ENCODE results near the gene CGREF1.

Gene CGREF1, protein sequence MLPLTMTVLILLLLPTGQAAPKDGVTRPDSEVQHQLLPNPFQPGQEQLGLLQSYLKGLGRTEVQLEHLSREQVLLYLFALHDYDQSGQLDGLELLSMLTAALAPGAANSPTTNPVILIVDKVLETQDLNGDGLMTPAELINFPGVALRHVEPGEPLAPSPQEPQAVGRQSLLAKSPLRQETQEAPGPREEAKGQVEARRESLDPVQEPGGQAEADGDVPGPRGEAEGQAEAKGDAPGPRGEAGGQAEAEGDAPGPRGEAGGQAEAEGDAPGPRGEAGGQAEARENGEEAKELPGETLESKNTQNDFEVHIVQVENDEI

DNA sequence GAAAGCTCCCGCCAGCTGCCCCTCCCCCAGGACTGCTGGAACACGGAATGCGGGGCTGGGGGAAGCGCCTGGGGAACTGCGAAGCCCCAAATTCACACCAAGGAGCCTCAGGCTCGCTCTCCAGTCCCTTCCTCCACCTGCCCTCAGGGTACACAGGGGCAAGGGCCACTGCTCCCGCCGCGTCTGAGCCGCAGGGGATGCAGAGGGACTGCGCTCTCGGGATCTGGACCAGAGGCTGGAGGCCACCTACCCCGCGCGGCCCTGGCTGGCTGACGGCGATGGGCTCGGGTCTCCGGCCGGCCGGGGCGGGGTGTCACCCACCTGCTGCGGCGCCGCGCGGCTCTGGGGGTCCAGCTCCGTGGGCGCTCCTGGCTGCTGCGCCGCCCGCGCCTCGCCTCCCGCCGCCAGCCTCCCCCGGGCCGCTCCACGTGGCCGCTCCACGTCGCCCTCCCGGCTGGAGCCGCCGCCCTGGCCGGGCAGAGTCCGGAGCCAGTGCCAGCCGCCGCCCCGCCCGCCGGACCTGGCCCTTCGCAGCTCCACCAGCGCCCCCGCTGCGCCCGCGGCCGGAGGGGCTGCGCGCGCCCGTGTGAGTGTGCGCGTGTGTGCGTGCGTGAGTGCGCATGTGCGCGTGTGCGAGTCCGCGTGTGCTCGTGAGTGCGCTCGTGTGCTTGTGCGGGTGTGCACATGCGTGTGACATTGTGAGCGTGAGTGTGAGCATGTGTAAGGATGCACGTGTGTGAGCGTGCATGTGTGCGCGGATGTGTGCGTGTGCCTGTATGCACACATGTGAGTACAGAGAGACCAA, at the start of gene CGREF1:
Gene CGREF1 (minus strand): TSS at position 604 of the 805 bp plus-strand sequence. CDS start 14,762 bp downstream, outside the sequence.
- in situ Hi-C loops (cut with MboI; ENCODE audit: low sequenced_read_pairs) = no loop called here

DNA sequence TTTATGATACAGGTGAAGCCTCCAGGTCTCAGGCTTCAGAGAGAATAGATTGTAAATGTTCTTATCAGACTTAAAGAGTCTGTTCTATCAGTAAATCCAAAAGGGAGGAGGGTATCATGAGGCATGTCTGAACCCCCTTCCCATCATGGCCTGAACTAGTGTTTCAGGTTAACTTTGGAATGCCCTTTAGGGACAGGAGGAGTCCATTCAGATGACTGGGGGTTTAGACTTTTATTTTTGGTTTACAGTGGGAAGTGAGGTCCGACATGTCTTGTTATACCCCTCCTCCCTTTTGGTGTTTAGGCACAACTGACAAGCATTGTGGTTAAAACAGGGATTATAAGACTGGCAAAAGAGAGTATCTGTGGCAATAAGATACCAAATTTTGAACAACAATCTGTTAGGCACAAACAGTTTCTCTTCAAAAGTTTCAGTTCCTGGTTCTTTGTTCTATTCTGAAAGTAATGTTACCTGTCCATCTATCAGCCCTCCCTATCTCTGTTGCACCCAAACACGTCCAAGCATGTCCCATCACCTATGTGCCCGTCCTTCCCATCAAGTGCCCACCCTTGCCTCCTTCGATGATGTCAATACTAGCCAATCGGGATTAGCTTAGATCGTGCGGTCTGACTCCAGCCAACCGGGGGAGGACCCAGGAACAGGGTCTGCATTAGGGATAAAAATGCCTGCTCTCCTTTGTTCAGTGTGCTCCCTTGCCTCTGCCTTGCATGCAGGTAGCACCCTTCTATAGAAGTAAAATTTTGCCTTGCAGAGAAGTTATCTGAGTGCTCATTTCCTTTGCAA, 46.2 kb upstream of the CGREF1 start:
- in situ Hi-C loops (cut with MboI; ENCODE audit: low sequenced_read_pairs) = no loop called here

DNA sequence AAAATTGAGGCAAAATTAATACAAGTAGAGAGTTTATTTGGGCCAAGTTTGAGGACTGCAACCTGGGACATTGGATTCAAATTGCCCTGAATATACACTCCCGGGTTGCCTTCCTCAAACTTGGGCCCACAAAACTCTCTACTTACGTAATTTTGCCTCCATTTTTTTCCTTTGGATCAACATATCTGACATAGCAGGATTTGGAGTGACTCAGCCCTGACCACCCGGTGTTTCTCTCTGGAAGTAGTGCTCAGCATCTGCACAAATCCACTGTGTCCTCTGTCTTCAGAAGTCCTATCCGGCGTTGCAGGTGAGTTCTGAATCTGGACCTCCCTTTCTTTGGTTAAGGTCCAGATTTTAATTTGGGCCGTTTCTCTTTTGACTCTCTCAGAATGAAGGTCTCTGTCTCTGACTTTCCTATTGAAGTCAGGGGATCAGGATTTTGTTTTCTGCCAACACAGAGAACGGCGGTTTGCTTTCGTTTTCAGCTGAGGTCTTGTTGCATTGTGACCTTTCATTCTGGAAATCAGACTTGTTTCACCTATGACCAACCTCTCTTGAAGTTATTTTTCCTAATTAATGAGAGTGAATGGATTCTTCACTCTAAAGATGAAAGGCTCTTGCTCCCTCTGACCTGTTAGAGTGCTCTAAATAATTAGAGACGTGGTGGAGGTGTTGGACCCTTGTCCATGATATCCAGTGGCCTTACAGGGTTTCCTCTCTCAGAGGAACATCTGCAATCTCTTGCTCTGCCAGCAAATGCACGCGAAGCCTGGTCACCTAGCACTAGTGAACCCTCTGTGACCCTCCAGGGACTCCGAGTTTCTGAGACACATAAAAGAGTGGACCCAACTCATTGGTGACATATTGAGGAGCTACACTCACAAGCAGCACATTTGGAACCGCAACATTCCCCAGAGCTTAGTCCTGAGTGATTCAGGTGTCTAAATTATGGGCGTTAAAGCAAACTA, 43.5 kb upstream of the CGREF1 start:
- in situ Hi-C loops (cut with MboI; ENCODE audit: low sequenced_read_pairs) = no loop called here

DNA sequence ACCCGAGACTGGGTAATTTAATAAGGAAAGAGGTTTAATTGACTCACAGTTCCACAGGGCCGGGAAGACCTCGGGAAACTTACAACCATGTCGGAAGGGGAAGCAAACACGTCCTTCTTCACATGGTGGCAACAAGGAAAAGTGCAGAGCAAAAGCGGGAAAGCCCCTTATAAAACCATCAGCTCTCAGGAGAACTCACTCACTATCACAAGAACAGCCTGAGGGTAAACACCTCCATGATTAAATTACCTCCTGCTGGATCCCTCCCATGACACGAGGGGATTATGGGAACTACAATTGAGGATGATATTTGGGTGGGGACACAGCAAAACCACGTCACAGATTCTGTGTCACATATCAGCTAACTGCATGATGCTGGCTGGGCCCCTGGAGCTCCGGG, 41.3 kb upstream of the CGREF1 start:
- in situ Hi-C loops (cut with MboI; ENCODE audit: low sequenced_read_pairs) = no loop called here

DNA sequence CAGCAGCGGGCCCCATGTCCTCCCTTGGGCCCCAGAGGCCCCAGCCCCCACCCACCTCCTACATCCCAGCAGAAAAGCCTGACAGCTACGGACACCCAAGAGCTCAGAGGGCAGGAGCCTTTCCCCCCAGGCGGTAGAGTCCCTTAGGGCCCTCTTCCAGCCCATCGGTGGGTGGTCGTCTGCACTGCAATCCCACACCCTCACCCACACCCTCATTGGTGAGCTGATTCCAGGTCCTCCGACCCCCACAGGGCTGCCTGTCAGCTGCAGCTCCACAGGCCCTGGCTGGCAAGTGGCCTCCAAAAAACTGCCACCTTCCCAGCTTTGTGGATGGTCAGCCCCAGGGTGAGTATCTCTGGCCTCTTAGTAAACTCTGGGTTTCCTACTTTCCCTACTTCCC, 40.3 kb upstream of the CGREF1 start:
- in situ Hi-C loops (cut with MboI; ENCODE audit: low sequenced_read_pairs) = no loop called here

DNA sequence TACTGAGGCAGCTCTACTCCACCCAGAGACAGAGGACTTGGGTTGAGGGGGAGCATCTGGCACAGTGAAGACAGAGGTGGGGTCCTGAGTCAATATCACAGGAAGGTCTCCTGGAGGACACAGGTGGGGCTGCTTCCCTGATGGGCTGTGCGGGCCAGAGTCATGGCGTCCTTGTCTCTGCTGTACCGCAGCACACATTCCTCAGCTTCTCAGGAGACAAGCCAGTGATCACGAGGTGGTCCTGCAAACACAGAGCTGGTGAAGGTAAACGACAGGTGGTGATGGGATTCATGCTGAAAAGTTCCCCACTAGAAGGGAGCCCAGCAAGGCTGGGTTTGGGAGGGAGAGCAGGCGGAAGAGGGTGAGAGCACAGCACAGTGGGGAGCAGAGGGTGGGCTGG, 39.5 kb upstream of the CGREF1 start:
- in situ Hi-C loops (cut with MboI; ENCODE audit: low sequenced_read_pairs) = no loop called here

DNA sequence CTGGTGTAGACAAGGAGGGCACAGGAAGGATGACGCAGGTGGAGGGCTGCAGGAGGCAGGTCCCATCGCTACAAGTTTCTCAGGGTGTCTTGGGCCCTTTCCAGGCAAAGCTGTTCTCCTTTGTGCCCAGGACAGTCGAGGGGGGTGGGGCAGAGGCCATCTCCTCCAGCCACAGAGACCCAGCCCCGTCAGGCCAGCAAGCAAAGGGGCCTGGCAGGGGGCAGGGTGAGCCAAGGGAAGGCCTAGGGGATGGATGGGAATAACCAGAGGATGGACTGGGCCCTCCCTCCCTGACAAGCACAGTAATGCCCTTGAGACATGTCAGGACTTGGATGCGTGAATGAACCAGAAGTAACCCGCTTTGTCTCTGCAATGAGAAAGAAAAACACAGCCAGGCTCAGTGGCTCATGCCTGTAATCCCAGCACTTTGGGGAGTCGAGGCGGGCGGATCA, 36.2 kb upstream of the CGREF1 start:
- in situ Hi-C loops (cut with MboI; ENCODE audit: low sequenced_read_pairs) = no loop called here

DNA sequence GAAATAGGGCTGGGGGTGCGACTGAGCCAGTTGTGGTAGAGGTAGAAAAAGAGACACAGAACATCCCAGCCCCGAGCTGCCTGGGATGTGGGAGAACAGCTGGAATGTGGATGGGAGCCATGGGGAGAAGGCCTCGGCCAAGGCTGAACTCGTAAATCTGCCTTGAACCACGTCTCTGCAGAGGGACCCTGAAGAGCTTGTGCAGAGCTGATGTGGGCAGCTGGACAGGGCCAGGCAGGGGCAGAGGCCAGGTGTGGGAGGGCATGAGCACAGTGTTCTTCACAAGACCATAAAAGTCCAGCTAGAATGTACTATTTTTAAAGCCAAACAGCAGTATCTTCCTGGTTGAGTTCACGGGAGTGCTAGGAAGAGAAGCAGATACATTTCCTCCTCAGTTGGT, 35.6 kb upstream of the CGREF1 start:
- in situ Hi-C loops (cut with MboI; ENCODE audit: low sequenced_read_pairs) = no loop called here

DNA sequence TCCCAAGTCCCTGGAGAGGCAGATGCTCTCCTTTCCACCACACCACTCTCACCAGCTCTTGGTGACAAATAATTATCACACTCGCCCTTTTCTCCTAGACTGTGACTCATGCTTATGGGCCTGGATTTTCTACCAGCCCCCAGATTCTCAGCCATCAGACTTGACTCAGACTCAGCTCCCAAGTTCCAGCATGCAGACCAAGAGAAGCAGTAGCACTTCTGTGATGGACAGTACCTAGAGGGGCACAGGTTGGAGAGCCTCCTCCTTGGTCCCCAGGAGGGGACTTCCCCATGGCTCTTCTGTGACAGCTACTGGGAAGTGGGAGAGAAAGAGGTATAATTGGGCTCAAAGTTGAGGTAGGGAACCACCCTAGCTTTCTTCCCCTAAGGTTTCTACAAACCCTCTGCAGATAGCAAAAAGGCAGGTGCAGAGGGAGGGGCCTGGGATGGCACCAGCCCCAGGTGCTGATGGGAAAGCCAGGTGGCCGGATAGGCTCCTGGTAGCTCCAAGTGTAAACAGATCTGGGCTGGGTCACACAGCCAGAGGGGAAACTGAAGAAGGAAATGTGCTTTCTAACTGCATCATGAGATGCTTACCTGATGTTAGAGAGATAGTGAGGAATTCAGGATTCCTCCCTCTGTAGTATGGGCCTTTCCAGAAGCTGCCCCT, 34.0 kb upstream of the CGREF1 start:
- in situ Hi-C loops (cut with MboI; ENCODE audit: low sequenced_read_pairs) = no loop called here

DNA sequence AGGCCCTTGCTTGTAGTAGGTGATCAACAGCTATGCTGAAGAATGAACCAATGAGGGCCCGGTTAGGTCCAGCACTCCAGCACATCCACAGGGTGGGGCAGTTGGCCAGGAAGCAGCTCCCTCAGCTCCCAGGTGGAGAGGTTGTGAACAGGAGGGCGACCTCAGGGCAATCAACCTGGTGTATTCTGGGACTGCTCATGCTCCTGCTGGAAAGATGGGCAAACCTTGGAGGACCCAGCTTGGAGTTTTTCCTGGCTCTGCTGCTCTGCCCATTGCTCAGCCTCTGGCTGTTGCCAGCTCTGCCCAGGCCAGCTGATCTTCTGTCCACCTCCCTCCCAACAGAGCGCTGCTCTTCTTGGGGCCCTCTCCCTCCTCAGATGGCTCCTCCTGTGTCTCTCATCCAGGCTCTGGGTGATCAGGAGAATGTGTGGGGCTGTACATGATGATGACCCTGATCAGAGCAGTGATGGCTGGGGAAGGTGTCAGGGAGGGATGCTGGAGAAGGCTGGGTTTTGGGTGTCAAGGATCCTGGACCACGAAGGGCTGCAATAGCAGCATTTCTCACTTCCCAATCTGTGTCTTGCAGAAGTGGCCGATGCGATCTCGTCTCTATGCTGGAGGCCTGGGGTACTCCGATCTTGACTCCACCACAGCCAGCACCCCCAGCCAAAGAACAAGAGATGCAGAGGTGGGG, 33.3 kb upstream of the CGREF1 start:
- in situ Hi-C loops (cut with MboI; ENCODE audit: low sequenced_read_pairs) = no loop called here

DNA sequence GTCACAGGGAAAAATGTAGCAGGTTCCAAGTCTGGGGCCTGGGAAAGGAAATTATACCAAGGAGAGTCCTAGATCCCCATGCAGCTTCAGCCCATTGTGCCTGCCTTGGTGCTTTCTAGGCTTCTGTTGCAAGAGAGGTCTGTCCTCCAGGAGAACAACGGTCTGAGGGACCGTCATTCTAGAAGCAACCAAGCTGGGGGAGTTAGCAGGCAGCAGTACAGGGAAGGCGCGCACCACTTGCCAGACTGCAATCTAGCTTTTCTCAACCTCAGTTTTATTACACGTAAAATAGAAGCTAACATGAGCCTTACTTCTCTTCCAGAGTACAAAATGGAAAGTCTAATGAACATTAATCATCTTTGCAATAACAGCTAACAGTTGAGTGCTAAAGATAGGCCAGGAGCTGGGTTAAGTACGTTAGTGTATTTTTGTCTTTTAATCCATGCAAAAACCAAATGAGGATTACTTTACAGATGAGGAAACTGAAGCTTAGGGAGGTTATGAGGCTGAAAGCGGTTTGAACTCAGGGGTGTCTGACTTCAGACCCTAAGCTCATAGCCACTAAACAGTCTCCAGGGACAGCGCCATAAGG, 31.8 kb upstream of the CGREF1 start:
- in situ Hi-C loops (cut with MboI; ENCODE audit: low sequenced_read_pairs) = no loop called here

DNA sequence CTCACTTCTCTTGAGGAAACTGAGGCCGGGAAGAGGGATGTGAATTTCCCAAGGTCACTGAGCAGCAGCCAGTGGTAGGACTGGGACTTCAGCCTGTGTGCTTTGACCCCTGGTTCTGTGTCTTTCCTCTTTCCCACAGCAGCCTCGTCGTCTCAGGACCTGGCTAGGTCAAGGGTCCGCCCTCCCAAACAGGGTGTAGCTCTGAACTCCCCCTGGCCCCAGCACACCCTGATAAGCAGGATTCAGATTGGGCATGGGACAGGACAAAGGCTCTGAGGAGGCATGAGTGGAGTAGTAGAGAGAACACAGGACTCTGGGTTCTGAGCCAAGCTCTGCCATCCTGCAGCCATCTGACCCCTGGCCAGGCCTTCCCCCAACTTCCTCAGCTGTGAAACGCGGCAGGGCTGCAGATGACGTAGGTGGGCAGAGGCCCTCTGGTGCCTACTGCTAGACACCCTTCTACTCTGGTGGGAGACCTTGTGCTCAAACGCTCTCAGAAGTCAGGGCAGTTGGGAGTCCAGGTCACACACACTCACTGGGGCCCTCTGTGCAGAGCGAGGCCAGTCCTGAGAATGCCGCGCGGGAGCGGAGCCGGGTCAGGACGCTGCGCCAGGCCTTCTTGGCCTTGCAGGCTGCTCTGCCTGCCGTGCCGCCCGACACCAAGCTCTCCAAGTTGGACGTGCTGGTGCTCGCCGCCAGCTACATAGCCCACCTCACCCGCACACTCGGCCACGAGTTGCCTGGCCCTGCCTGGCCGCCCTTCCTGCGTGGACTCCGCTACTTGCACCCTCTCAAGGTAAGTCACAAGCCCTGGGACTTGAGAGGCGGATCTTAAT, 30.9 kb upstream of the CGREF1 start:
- in situ Hi-C loops (cut with MboI; ENCODE audit: low sequenced_read_pairs) = no loop called here

DNA sequence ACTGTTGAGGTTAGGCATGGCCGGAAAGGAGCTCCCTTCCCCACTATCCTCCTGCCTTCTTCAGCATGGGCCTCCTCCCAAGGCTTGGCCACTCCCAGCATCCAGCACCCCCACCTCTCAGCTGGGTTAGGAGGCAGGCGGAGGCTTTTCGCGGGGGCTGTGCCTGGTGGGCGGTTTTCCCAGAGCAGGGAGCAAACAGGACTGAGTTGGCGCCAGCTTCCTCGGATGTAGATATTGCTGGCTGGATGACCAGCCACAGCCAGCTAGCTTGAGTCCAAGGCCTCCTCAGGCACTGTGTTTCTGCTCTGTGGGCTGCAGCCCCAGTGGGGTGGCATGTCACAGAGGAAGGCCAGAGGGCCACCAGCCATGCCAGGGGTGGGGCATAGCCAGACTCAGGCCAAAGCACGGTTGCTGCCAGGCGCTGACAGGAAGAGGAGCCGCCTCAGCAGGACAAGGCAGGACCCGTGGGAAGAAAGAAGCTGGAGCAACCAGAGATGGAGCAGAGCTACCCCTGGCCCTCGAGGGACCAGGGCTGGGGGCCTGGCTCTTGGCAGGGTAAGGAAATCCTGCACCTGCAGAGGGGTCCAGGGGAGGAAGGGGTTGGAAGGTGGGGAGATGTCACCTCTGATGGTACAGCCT, 30.0 kb upstream of the CGREF1 start, which contains the start of gene TCF23:
Gene TCF23 (plus strand): TSS at position 204 of the 639 bp plus-strand sequence. CDS start 130 bp downstream, at position 334.
- in situ Hi-C loops (cut with MboI; ENCODE audit: low sequenced_read_pairs) = no loop called here

DNA sequence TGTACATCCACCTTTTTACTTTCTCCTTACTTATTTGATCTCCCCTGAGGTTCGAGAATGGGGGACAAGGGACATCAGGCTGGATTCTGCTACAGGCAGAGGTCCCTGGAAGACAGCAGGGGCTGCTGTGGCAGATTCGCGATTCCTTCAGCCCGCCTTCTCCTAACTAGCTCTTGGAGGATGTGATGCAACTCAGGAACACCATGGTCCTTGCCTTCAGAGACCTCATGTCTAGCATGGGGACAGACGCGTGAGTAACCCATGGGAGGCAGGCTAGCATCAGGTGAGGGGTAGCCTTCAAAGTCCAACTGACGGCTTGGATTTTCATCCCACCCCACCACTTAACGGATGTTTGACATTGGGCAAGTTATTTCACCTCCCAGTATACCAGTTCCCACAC, 29.0 kb upstream of the CGREF1 start:
- in situ Hi-C loops (cut with MboI; ENCODE audit: low sequenced_read_pairs) = no loop called here

DNA sequence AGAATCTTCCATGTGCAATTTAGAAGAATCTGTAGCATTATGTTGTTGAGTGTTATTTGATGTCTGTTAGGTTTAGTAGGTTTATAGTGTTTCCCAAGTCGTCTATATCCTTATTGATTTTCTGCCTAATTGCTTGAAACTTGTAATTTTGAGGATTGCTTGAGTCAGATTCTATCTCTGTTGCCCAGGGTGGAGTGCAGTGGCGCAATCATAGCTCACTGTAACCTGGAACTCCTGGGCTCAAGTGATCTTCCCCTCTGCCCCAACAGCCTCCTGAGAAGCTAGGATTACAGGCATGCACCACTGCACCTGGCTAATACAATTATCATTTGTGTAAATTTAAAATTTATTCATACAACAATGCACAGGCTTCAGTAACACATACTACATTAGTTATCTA, 26.8 kb upstream of the CGREF1 start:
- in situ Hi-C loops (cut with MboI; ENCODE audit: low sequenced_read_pairs) = no loop called here

DNA sequence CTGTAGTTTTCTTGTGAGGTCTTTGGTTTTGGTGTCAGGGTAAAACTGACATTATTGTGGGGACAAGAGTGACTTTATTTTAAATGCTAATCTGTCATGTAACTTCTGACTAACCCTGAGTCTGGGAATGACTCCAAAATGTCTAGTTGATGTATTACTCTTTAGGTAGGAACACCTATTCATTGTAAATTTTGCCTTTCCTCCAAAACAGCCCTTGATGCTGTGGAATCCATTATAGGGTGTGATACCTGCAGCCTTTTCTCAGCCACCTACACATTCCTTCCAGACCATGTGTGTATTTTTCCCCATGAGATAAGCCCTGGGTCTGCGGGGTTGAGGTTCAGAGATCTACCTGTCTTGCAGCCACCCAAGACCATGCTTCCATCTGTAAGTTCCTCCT, 24.4 kb upstream of the CGREF1 start:
- in situ Hi-C loops (cut with MboI; ENCODE audit: low sequenced_read_pairs) = no loop called here

DNA sequence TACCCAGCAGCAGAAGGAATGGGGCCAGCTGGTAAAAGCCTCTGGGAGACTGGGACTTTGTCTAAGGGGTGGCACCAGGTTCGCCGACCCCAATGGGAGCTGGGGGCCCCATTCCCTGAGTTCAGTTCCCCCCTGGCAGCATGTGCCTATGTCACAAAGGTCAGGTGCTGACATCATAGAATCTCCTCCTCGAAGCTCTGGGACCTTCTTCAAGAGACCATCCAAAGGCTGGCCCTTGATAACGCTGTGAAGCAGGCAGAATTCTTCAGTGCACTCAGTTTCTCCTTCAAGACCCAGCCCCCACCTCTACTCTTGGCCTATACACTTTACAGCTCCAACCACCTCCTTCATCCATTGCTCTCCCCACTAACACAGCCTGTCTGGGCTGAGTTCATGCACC, 20.4 kb upstream of the CGREF1 start, which contains the start of gene PRR30:
Gene PRR30 (minus strand): TSS at position 101 of the 400 bp plus-strand sequence. CDS start 1,081 bp downstream, outside the sequence.
- in situ Hi-C loops (cut with MboI; ENCODE audit: low sequenced_read_pairs) = no loop called here

All from hTERT RPE-1 (cell line).